Neural cell (in vitro differentiated cells): ENCODE results near the gene SPECC1.

Source experiments
- EP300 ChIP-seq: fragments of 450-650 bp; conservative IDR thresholded peaks from 2 replicates; pipeline ENCODE4 v1.6.1; 2014; ENCODE audit warnings: antibody characterized with exemption, mild to moderate bottlenecking, moderate library complexity; ENCODE audit not compliant: poor library complexity, severe bottlenecking
- EZH2 ChIP-seq: fragments of 200-600, 300-800 bp; shearing (Covaris generic), sonication (generic); IDR thresholded peaks from 2 replicates; pipeline ENCODE4 v1.6.1; 2014; ENCODE audit warnings: antibody characterized with exemption, low read length, borderline replicate concordance, mild to moderate bottlenecking; ENCODE audit not compliant: insufficient read depth, poor library complexity, severe bottlenecking
- POLR2AphosphoS5 ChIP-seq: IDR thresholded peaks from 2 replicates; pipeline ENCODE4 v1.6.1; 2012
- RAD21 ChIP-seq: fragments of 450-650 bp; conservative IDR thresholded peaks from 2 replicates; pipeline ENCODE4 v1.6.1; 2014; ENCODE audit warnings: antibody characterized with exemption, mild to moderate bottlenecking, moderate library complexity
- TF ChIP-seq, protein P1 (sequence below): fragments of 450-650 bp; IDR thresholded peaks from 2 replicates; pipeline ENCODE4 v1.5.1; 2014; ENCODE audit warnings: antibody characterized with exemption, mild to moderate bottlenecking, moderate library complexity; ENCODE audit not compliant: poor library complexity, severe bottlenecking
- TF ChIP-seq, protein P2 (sequence below): IDR thresholded peaks from 2 replicates; pipeline ENCODE4 v1.6.1; 2012; ENCODE audit warnings: borderline replicate concordance

DNA sequence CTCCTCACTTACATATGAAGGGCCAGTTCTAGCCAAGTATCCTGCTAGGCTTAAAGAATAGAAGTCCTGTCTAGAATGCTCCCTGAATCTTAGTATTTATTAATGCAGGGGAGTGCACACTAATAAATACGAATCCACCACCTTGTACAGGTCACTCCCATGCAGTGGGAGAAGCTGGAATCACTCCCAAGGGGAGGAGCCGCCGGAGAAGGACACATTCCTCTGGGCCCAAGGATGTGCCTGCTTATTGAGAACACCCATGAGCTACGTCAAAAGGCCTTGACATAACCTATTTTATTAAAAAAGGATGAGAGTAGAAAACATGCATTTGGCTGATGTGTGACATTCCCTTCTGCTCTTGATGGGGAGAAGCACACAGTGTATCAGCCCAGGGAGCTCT is 223.5 kb downstream of the SPECC1 start:
- TF ChIP-seq, protein P1, sequence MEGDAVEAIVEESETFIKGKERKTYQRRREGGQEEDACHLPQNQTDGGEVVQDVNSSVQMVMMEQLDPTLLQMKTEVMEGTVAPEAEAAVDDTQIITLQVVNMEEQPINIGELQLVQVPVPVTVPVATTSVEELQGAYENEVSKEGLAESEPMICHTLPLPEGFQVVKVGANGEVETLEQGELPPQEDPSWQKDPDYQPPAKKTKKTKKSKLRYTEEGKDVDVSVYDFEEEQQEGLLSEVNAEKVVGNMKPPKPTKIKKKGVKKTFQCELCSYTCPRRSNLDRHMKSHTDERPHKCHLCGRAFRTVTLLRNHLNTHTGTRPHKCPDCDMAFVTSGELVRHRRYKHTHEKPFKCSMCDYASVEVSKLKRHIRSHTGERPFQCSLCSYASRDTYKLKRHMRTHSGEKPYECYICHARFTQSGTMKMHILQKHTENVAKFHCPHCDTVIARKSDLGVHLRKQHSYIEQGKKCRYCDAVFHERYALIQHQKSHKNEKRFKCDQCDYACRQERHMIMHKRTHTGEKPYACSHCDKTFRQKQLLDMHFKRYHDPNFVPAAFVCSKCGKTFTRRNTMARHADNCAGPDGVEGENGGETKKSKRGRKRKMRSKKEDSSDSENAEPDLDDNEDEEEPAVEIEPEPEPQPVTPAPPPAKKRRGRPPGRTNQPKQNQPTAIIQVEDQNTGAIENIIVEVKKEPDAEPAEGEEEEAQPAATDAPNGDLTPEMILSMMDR, result no peak
- TF ChIP-seq EZH2 (no peak), EP300 (no peak), RAD21 (no peak), POLR2AphosphoS5 (no peak)
- TF ChIP-seq, protein P2, sequence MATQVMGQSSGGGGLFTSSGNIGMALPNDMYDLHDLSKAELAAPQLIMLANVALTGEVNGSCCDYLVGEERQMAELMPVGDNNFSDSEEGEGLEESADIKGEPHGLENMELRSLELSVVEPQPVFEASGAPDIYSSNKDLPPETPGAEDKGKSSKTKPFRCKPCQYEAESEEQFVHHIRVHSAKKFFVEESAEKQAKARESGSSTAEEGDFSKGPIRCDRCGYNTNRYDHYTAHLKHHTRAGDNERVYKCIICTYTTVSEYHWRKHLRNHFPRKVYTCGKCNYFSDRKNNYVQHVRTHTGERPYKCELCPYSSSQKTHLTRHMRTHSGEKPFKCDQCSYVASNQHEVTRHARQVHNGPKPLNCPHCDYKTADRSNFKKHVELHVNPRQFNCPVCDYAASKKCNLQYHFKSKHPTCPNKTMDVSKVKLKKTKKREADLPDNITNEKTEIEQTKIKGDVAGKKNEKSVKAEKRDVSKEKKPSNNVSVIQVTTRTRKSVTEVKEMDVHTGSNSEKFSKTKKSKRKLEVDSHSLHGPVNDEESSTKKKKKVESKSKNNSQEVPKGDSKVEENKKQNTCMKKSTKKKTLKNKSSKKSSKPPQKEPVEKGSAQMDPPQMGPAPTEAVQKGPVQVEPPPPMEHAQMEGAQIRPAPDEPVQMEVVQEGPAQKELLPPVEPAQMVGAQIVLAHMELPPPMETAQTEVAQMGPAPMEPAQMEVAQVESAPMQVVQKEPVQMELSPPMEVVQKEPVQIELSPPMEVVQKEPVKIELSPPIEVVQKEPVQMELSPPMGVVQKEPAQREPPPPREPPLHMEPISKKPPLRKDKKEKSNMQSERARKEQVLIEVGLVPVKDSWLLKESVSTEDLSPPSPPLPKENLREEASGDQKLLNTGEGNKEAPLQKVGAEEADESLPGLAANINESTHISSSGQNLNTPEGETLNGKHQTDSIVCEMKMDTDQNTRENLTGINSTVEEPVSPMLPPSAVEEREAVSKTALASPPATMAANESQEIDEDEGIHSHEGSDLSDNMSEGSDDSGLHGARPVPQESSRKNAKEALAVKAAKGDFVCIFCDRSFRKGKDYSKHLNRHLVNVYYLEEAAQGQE, result no peak
